ENCODE measurements around the gene HPS6.

GRCh38 chr10:102115775-102116174 lies 50.6 kb downstream of the HPS6 start:
- TF ChIP-seq CTCF (conservative IDR thresholded peaks at IDR 0.05 in 1 of 2, IDR thresholded peaks at IDR 0.05 in 1 of 2; ENCODE audit: low read depth in 1 of 2, low read length in 2 of 2) (no peak), EZH2 (IDR thresholded peaks at IDR 0.05; ENCODE audit: low read length, missing control alignments) (no peak)
